ENCODE results near the gene HECW1. TPM values are rescaled to one million over a fixed set of nuclear protein-coding genes. Genes with fewer than 3 reads are reported as not detected.

Gene HECW1
- total and polyA plus RNA-seq, 2 of the 13 experiments (the other 11 are each of a cell fraction or from before 2014, with no cell fraction given) = not detected

DNA sequence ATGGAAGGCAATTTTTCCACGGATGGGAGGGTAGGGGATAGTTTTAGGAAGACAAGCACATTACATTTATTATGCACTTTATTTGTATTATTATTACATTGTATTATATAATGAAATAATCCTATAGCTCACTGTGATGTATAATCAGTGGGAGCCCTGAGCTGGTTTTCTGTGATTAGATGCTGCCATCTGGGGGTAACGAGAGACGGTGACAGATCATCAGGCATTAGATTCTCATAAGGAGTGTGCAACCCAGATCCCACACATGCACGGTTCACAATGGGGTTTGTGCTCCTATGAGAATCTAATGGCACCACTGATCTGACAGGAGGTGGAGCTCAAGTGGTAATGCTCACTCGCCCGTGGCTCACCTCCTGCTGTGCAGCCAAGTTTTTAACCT is 366.6 kb downstream of the HECW1 start (continued):
- TF ChIP-seq ZNF44 (CRISPR knock-in tag; IDR thresholded peaks at IDR 0.05) (no peak), ZNF383 (CRISPR knock-in tag; IDR thresholded peaks at IDR 0.05; ENCODE audit: borderline replicate concordance) (no peak), NR2F2 (IDR thresholded peaks at IDR 0.05; ENCODE audit: borderline replicate concordance, low read depth) (no peak)

DNA sequence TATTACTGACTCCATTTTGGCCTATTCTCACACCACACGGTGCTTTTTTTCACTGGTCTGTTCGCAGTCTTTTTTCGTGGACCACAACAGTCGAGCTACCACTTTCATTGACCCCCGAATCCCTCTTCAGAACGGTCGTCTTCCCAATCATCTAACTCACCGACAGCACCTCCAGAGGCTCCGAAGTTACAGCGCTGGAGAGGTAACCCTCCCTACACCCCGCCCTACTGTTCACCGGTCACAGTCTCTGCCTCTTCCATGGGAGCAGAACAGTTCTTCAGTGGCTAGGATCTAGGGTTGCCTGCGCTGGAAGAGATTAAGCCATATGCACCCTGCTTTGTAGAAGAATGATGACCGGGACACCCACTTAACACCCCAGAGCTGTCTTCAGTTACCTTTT is 367.1 kb downstream of the HECW1 start:
- Histone ChIP-seq H3K9me3 (ENCODE audit: low read length) (no peaks in the 10 kb centered on the region), H3K4me2 (ENCODE audit: low read depth, low read length) (no peak overlapping the region), H4K20me1 (ENCODE audit: insufficient read depth, low read length) (no peaks in the 10 kb centered on the region), H3K27me3 (ENCODE audit: control insufficient read depth in 1 of 2, insufficient read depth in 2 of 2, low read length in 2 of 2) (no peaks in the 10 kb centered on the region), H3K27ac (ENCODE audit: extremely low read length, insufficient read depth, low read length) (no peak overlapping the region), H2AFZ (ENCODE audit: low read length) (no peak overlapping the region), H3K4me3 (replicated peaks in 1 of 3; ENCODE audit: insufficient read depth in 1 of 3, low read depth in 2 of 3, low read length in 3 of 3) (no peak overlapping the region), H3K79me2 (ENCODE audit: insufficient read depth, low read length) (no peaks in the 10 kb centered on the region), H3K4me1 (ENCODE audit: insufficient read depth, low read length) (peaks cover 28% of the 10 kb centered on the region), H3K36me3 (replicated peaks in 1 of 2; ENCODE audit: control insufficient read depth in 1 of 2, insufficient read depth in 2 of 2, low read length in 2 of 2) (no peaks in the 10 kb centered on the region), H3K9ac (ENCODE audit: insufficient read depth, low read depth, low read length) (no peak overlapping the region)
- FAIRE-seq = no peak
- TF ChIP-seq, protein P1, sequence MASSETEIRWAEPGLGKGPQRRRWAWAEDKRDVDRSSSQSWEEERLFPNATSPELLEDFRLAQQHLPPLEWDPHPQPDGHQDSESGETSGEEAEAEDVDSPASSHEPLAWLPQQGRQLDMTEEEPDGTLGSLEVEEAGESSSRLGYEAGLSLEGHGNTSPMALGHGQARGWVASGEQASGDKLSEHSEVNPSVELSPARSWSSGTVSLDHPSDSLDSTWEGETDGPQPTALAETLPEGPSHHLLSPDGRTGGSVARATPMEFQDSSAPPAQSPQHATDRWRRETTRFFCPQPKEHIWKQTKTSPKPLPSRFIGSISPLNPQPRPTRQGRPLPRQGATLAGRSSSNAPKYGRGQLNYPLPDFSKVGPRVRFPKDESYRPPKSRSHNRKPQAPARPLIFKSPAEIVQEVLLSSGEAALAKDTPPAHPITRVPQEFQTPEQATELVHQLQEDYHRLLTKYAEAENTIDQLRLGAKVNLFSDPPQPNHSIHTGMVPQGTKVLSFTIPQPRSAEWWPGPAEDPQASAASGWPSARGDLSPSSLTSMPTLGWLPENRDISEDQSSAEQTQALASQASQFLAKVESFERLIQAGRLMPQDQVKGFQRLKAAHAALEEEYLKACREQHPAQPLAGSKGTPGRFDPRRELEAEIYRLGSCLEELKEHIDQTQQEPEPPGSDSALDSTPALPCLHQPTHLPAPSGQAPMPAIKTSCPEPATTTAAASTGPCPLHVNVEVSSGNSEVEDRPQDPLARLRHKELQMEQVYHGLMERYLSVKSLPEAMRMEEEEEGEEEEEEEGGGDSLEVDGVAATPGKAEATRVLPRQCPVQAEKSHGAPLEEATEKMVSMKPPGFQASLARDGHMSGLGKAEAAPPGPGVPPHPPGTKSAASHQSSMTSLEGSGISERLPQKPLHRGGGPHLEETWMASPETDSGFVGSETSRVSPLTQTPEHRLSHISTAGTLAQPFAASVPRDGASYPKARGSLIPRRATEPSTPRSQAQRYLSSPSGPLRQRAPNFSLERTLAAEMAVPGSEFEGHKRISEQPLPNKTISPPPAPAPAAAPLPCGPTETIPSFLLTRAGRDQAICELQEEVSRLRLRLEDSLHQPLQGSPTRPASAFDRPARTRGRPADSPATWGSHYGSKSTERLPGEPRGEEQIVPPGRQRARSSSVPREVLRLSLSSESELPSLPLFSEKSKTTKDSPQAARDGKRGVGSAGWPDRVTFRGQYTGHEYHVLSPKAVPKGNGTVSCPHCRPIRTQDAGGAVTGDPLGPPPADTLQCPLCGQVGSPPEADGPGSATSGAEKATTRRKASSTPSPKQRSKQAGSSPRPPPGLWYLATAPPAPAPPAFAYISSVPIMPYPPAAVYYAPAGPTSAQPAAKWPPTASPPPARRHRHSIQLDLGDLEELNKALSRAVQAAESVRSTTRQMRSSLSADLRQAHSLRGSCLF (CRISPR knock-in tag; IDR thresholded peaks at IDR 0.05; ENCODE audit: borderline replicate concordance) = no peak
- TF ChIP-seq, protein P2, sequence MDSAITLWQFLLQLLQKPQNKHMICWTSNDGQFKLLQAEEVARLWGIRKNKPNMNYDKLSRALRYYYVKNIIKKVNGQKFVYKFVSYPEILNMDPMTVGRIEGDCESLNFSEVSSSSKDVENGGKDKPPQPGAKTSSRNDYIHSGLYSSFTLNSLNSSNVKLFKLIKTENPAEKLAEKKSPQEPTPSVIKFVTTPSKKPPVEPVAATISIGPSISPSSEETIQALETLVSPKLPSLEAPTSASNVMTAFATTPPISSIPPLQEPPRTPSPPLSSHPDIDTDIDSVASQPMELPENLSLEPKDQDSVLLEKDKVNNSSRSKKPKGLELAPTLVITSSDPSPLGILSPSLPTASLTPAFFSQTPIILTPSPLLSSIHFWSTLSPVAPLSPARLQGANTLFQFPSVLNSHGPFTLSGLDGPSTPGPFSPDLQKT (CRISPR knock-in tag; IDR thresholded peaks at IDR 0.05; ENCODE audit: borderline replicate concordance) = no peak
- no peak for TF ChIP-seq NFIC (IDR thresholded peaks at IDR 0.05; ENCODE audit: low read length)
- POLR2A ChIA-PET = no interaction called here
- no peak for DNase-seq (ENCODE audit: low spot score)
- no TSS peak for BruUV-seq (replicated peaks)
- in situ Hi-C loops (cut with HindIII; ENCODE audit: extremely low pct_ligation_motif_present, low pct_unique_long_range_greater_than_20kb) (no loop called here), intact Hi-C loops (cut with micrococcal nuclease; ENCODE audit: unreplicated experiment) (loop anchor here (1.0 kb wide), 1 partner anchor 23 kb away; no protein-coding TSS in a partner anchor)
- CTCF ChIA-PET (ENCODE audit: low intra/inter-chr PET ratio, low total read pairs) = no interaction called here
- WGBS (ENCODE audit: low lambda C conversion rate) = 94% methylated on average over 14 of the region's 14 CpGs
- ATAC-seq = no peak

Measured in HepG2 (cell line).